Liver (tissue), 2 donors: ENCODE data around the gene AMIGO2.

Experiments used
- TF ChIP-seq, protein P1 (sequence below): fragments of 150-350 bp; IDR thresholded peaks from 2 replicates; pipeline ENCODE4 v1.5.1; 2017; ENCODE audit warnings: improper control_type of control experiment, low read depth, low read length; ENCODE audit not compliant: missing input control
- TF ChIP-seq, protein P2 (sequence below): IDR thresholded peaks from 2 replicates; pipeline ENCODE4 v1.6.1; 2016; ENCODE audit warnings: antibody characterized with exemption
- donor health status: healthy.

DNA sequence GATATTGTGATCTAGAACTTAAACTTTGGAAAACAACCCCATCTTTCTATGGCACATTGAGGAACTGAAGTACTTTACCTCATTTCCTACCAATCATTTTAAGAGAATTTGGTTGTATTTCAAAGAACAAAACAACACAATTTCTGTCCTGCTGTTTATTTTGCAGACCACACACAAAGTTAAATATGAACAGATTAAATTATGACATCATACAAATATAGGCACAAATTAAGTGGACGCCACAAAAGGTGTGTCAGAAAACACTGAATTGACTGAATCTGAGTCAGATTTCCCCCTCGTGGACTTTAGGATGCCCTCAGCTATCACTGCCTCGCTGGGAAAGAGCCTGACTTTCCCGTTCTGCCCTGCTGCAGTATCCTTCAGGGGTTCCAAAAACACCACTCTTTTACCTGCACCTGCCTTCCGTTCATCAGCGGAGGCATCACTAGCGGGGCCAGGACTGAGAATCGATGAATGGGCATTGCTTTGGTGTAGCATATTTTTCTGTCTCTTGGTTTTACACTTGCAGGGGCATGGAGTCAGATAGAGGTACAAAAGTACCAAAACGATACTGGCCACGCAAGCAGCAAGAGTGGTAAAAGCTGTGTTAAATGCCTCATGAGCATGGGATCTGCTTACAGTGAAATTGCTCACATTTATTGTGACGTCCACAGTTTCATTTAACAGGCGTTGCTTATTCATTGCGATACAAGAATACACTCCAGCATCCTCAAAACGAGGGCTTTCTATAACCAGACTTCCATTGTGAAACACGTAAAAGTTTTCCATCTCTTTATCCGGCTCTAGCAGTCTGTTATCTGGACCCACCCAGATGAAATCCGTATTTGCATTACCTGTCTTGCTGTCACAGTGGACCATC, 2.3 kb downstream of the AMIGO2 start:
- TF ChIP-seq, protein P1, sequence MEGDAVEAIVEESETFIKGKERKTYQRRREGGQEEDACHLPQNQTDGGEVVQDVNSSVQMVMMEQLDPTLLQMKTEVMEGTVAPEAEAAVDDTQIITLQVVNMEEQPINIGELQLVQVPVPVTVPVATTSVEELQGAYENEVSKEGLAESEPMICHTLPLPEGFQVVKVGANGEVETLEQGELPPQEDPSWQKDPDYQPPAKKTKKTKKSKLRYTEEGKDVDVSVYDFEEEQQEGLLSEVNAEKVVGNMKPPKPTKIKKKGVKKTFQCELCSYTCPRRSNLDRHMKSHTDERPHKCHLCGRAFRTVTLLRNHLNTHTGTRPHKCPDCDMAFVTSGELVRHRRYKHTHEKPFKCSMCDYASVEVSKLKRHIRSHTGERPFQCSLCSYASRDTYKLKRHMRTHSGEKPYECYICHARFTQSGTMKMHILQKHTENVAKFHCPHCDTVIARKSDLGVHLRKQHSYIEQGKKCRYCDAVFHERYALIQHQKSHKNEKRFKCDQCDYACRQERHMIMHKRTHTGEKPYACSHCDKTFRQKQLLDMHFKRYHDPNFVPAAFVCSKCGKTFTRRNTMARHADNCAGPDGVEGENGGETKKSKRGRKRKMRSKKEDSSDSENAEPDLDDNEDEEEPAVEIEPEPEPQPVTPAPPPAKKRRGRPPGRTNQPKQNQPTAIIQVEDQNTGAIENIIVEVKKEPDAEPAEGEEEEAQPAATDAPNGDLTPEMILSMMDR, result no peak
- TF ChIP-seq, protein P2, sequence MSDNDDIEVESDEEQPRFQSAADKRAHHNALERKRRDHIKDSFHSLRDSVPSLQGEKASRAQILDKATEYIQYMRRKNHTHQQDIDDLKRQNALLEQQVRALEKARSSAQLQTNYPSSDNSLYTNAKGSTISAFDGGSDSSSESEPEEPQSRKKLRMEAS, result no peak
